Ishikawa (cell line): ENCODE data around the gene C1GALT1.

Source experiments
- CEBPB ChIP-seq: IDR thresholded peaks from 2 replicates; pipeline ENCODE4 v1.6.1; 2012
- EGR1 ChIP-seq: IDR thresholded peaks from 2 replicates; pipeline ENCODE4 v1.6.1; 2012
- EP300 ChIP-seq: IDR thresholded peaks from 2 replicates; pipeline ENCODE4 v1.6.1; 2012; ENCODE audit warnings: borderline replicate concordance
- FOXM1 ChIP-seq: IDR thresholded peaks from 2 replicates; pipeline ENCODE4 v1.6.1; 2012; ENCODE audit warnings: low read depth, borderline replicate concordance
- MAX ChIP-seq: IDR thresholded peaks from 2 replicates; pipeline ENCODE4 v1.6.1; 2012
- NFIC ChIP-seq: IDR thresholded peaks from 2 replicates; pipeline ENCODE4 v1.6.1; 2012
- RAD21 ChIP-seq: IDR thresholded peaks from 2 replicates; pipeline ENCODE4 v1.6.1; 2012; ENCODE audit warnings: low read depth
- TAF1 ChIP-seq: IDR thresholded peaks from 2 replicates; pipeline ENCODE4 v1.6.1; 2012; ENCODE audit warnings: low read depth, mild to moderate bottlenecking
- YY1 ChIP-seq: IDR thresholded peaks from 2 replicates; pipeline ENCODE4 v1.6.1; 2012; ENCODE audit warnings: low read depth
- ZBTB7A ChIP-seq: IDR thresholded peaks from 2 replicates; pipeline ENCODE4 v1.6.1; 2012; ENCODE audit warnings: low read depth
- TF ChIP-seq, protein P1 (sequence below): IDR thresholded peaks from 2 replicates; pipeline ENCODE4 v1.6.1; 2012; ENCODE audit warnings: low read depth, mild to moderate bottlenecking
- TF ChIP-seq, protein P2 (sequence below): IDR thresholded peaks from 2 replicates; pipeline ENCODE4 v1.6.1; 2012

- TF ChIP-seq EP300 (no peak), RAD21 (no peak), MAX (no peak), CEBPB (no peak), TAF1 (no peak), YY1 (no peak), FOXM1 (no peak), NFIC (no peak), EGR1 (no peak), ZBTB7A (no peak)
- TF ChIP-seq, protein P1, sequence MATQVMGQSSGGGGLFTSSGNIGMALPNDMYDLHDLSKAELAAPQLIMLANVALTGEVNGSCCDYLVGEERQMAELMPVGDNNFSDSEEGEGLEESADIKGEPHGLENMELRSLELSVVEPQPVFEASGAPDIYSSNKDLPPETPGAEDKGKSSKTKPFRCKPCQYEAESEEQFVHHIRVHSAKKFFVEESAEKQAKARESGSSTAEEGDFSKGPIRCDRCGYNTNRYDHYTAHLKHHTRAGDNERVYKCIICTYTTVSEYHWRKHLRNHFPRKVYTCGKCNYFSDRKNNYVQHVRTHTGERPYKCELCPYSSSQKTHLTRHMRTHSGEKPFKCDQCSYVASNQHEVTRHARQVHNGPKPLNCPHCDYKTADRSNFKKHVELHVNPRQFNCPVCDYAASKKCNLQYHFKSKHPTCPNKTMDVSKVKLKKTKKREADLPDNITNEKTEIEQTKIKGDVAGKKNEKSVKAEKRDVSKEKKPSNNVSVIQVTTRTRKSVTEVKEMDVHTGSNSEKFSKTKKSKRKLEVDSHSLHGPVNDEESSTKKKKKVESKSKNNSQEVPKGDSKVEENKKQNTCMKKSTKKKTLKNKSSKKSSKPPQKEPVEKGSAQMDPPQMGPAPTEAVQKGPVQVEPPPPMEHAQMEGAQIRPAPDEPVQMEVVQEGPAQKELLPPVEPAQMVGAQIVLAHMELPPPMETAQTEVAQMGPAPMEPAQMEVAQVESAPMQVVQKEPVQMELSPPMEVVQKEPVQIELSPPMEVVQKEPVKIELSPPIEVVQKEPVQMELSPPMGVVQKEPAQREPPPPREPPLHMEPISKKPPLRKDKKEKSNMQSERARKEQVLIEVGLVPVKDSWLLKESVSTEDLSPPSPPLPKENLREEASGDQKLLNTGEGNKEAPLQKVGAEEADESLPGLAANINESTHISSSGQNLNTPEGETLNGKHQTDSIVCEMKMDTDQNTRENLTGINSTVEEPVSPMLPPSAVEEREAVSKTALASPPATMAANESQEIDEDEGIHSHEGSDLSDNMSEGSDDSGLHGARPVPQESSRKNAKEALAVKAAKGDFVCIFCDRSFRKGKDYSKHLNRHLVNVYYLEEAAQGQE, result no peak
- TF ChIP-seq, protein P2, sequence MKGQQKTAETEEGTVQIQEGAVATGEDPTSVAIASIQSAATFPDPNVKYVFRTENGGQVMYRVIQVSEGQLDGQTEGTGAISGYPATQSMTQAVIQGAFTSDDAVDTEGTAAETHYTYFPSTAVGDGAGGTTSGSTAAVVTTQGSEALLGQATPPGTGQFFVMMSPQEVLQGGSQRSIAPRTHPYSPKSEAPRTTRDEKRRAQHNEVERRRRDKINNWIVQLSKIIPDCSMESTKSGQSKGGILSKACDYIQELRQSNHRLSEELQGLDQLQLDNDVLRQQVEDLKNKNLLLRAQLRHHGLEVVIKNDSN, result no peak
These were observed 93.8 kb downstream of the C1GALT1 start for GRCh38 chr7:7276161-7276560.
